Fibroblast of skin of left quadriceps (primary cell): ENCODE measurements around the gene SRRM4.

Source experiments
- DNase-seq, 2 experiments: peaks; one replicate each; pipeline ENCODE4 v3.0.0-alpha.2; 2013; ENCODE audit warnings: low read depth in 2 of 2

Gene SRRM4

DNA sequence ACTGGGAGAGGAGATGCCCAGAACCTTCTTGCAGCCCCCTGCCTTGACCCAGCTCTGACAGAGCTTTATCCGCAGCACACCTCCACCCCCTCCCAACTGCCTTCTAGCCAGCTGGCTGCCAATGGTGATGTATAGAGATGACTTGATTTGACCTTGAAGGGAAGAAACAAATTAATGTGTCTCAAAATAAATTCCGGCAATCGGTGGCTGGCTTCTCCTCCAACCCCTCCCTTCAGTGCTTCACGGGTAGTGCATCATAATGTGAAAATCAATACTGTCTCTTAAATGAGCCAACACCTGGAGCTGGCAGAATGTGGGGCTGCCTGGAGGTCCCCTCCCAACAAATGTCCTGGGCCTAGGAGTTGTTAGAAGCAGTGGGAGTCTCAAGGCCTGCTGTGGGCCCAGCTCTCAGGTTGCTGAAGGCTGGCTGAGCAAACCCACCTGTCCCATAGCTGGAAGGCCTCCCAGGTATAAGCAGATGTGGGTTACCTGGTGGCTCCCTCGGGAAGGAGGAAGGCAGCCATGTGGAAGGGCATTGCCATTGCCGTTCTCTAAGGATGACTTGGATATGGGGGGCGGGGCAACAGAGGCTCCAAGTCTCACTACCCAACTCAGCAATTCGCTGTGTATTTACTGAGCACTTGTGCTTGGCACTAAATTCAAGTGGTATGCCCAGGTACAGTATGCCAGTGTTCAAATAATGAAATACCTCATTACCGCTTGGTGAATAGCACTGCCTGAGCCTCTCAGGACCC lies 220.6 kb downstream of the SRRM4 start:
- no peak for DNase-seq

DNA sequence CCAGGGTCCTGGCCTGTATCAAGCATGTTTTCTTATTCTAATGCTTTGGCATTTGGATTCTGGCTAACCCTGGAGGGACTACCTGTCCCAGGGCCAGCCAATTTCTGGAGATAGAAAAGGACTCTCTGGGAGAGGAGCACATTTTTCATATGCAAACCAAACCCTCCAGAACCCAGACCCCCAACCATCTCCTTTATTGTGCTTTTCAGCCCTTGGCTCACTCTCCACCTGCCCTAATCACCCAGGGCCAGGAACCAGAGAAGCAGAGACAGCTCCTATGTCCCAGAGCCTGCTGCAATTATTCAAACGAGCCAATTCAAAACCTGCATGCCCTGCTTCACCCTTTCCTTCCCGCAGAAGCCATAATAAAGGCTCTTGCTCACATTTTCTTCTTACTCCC lies 221.2 kb downstream of the SRRM4 start:
- no peak for DNase-seq

DNA sequence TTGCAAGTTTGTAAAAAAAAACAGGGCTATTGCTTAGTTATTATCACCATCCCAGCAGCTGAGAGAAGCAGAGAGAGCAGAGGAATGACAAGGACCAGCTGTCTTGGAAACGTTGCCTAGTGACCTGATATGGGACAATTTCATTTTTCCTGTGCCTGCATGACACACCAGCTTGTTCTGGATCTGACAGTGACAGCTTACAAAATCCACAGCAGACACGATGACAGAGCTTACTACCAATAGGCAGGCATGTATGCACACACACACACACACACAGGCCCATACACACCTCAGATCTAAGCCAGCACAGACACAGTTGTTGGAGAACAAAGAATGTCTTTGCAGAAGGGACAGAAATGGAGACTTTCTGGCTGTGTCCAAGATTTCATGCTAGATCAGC lies 222.8 kb downstream of the SRRM4 start:
- DNase-seq = no peak

DNA sequence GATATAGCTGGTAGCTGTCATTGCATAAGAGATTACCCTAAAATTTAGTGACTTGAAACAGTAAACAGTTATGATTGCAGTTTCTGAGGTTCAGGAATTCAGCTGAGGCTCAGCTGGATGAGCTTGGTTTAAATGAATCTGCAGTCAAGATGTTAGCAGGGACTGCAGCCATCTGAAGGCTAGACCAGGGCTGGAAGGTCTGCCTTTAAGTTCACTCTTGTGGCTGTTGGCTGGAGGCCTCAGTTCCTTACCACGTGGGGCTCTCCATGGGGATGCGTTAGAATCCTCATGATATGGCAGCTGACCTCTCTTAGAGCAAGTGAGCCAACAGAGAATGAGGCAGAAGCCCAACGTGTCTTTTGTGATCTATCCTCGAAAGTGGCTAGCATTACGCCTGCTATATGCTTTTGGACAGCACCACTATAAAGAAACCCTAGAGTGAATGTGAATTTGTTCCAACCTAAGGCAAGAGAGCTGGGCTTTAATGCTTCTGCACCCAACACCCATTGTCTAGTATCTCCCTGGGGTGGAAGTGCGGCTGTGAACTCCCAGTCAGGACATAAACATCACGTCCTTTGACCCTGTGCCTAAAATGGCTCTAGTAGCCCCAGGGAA lies 223.4 kb downstream of the SRRM4 start:
- no peak for DNase-seq

DNA sequence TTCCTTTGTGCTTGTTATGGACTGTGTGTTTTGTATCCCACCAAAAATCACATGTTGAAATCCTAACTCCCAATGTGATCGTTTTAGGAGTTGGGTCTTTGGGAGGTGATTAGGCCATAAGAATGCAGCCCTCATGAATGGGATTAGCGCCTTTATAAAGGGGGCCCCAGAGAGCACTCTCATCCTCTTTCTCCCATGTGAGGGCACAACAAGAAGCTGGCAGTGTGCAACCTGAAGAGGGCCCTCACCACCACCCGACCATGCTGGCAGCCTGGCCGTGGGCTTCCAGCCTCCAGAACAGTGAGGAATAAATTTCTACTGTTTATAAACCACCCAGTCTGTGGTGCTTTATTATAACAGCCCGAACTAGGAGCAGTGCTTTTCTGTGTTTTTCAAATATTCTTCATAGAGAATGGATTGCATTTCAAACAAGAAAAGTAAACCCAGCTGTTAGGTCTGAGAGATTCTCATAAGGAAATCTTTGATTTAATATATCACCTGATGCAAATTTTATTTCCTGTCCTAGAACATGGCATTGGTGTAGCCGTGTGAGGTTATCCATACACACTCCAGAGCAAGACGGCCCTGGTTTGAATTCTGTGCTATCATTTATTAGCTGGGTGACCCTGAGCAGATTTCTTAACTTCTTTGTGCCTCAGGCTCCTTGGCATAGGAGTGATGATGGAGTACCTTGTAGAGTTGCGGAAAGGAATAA lies 225.2 kb downstream of the SRRM4 start:
- no peak for DNase-seq

DNA sequence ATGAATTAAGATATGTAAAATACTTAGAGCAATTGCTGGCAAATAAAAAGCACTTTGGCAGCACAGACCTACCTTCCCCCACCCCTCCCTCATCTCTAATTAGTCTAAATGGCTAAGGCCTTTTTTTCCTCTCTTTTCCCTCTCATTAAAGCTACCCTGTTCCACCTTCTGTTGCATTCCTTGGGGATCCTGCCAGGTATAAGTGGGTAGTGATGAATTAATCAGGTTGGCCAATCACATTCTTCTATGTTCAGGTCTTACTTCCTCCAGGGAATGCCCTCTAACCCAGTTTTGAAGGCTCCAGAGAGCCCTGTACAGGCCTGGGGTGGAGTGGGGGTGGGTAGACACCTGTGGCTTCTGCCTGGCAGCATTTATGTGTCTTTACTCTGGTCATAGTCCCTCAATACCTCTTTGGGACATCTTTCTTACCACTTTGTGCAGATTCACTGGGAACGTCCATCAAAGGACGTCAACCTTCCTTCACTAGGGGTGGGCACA lies 225.8 kb downstream of the SRRM4 start:
- DNase-seq = no peak

DNA sequence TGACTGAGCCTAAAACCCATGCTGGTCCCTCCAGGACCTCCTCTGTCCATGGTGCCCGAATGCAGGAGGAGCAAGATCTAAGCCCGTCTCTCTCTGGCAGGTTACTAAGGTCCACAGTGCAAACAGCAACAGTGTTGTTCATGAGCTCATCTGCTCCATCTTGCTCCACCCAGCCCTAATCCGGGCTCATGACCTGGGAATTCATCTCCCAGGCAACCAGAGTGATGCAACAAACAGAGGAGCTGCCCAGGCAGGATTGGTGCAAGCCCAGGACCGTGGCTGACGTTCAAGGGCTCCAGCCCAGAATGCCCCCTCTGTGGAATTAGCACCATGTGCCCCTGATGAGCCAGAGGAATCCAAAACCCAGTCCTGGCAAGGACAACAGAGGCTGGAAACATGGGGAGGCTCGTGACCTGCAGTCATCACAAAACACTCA lies 227.3 kb downstream of the SRRM4 start:
- DNase-seq = no peak

DNA sequence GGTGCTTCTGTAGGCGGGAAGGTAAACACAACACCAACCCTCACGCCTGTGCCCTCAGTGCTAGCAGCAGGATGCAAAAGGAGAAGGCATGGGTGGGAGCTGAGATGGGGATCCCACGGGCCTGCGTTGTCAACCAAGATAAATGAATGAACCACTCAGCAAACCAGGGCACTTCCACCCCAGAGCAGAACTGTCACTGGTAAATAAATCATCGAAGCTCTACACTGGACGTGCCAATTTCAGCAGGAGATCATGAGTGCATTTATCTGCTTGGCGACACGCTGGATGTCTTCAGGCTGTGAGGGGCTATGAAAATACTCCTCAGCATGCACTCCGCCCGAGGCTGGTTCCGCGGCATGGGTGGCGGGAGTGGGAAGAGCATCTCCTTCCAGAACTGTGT lies 230.5 kb downstream of the SRRM4 start:
- DNase-seq = no peak
